Testis (tissue), 2 donors: ENCODE results near the gene LRRC36.

Experiments used
- POLR2A ChIP-seq: fragments of 450-650 bp; IDR thresholded peaks from one replicate; pipeline ENCODE4 v1.6.1; 2017; ENCODE audit warnings: antibody characterized with exemption, mild to moderate bottlenecking, moderate library complexity
- TF ChIP-seq, protein P1 (sequence below), 3 experiments: fragments of 450-650 bp in 2 of 3; fragments of 200-600 bp in 1 of 3; sonication (generic) in 1 of 3; IDR thresholded peaks; one replicate each; pipeline ENCODE4 v1.5.1; 2016 to 2019; ENCODE audit warnings: antibody characterized with exemption in 3 of 3, mild to moderate bottlenecking in 2 of 3, moderate library complexity in 1 of 3

DNA sequence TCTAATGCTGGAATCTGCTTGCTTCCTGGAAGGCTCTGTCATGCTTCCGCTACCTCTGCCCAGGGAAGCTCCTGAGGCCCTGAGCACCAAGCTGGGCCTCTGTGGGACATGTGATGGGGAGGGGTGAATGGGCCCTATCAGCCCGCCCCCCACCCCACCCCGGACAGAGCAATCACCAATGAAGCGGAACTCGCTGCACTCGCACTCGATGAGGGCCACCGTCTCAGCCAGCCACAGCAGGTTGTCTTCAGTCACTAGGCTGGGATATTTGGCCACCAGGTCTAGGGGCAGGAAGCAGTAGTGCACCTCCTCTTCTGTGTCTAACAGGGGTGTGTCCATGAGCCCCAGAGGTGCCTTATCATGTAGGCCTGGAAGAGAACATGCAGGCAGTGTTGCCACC lies 23.6 kb upstream of the LRRC36 start:
- TF ChIP-seq, protein P1, sequence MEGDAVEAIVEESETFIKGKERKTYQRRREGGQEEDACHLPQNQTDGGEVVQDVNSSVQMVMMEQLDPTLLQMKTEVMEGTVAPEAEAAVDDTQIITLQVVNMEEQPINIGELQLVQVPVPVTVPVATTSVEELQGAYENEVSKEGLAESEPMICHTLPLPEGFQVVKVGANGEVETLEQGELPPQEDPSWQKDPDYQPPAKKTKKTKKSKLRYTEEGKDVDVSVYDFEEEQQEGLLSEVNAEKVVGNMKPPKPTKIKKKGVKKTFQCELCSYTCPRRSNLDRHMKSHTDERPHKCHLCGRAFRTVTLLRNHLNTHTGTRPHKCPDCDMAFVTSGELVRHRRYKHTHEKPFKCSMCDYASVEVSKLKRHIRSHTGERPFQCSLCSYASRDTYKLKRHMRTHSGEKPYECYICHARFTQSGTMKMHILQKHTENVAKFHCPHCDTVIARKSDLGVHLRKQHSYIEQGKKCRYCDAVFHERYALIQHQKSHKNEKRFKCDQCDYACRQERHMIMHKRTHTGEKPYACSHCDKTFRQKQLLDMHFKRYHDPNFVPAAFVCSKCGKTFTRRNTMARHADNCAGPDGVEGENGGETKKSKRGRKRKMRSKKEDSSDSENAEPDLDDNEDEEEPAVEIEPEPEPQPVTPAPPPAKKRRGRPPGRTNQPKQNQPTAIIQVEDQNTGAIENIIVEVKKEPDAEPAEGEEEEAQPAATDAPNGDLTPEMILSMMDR (IDR thresholded peaks at IDR 0.05): no peak
- no peak for TF ChIP-seq POLR2A
